BE2C (cell line): ENCODE data around the gene GAS5.

Source experiments
- DNase-seq: peaks from one replicate; pipeline ENCODE4 v3.0.0-alpha.2; 2020
- H3K27me3 ChIP-seq: fragments of 250-450 bp; sonication (Bioruptor Pico); 2 replicates; pipeline ENCODE4 v1.5.1; 2020; ENCODE audit warnings: mild to moderate bottlenecking
- H3K36me3 ChIP-seq: fragments of 250-450 bp; sonication (Bioruptor Pico); 2 replicates; pipeline ENCODE4 v1.5.1; 2020; ENCODE audit warnings: mild to moderate bottlenecking
- H3K4me1 ChIP-seq: fragments of 250-450 bp; sonication (Bioruptor Pico); 2 replicates; pipeline ENCODE4 v1.5.1; 2020
- H3K4me3 ChIP-seq: 2 replicates; pipeline ENCODE4 v1.5.1; 2011; ENCODE audit warnings: low read depth, low read length
- H3K9me3 ChIP-seq: fragments of 250-450 bp; sonication (Bioruptor Pico); 2 replicates; pipeline ENCODE4 v1.5.1; 2020
- CTCF ChIP-seq: IDR thresholded peaks from 2 replicates; pipeline ENCODE4 v1.5.1; 2012; ENCODE audit warnings: mild to moderate bottlenecking, low read depth, low read length

Gene GAS5

GRCh38 chr1:173856903-173857302 lies 10.9 kb downstream of the GAS5 start:
- H3K4me1 ChIP-seq, result no peaks in the 10 kb centered on the region
- no peak for DNase-seq
- H3K4me3 ChIP-seq, result no peak overlapping the region
- no peaks in the 10 kb centered on the region for H3K9me3 ChIP-seq
- H3K36me3 ChIP-seq, result peaks cover 92% of the 10 kb centered on the region
- no peak for TF ChIP-seq CTCF
- no peaks in the 10 kb centered on the region for H3K27me3 ChIP-seq

GRCh38 chr1:173856014-173856413 lies 11.8 kb downstream of the GAS5 start:
- Histone ChIP-seq H3K36me3 (peaks cover 91% of the 10 kb centered on the region), H3K4me3 (no peak overlapping the region), H3K27me3 (no peaks in the 10 kb centered on the region), H3K9me3 (no peaks in the 10 kb centered on the region), H3K4me1 (no peaks in the 10 kb centered on the region)
- no peak for TF ChIP-seq CTCF
- no peak for DNase-seq

GRCh38 chr1:173853074-173853473 lies 14.7 kb downstream of the GAS5 start:
- DNase-seq, result no peak
- Histone ChIP-seq H3K27me3 (no peaks in the 10 kb centered on the region), H3K9me3 (no peaks in the 10 kb centered on the region), H3K4me3 (no peak overlapping the region), H3K4me1 (no peaks in the 10 kb centered on the region), H3K36me3 (peaks cover 68% of the 10 kb centered on the region)
- no peak for TF ChIP-seq CTCF

GRCh38 chr1:173852105-173852504 lies 15.7 kb downstream of the GAS5 start:
- TF ChIP-seq CTCF, result no peak

GRCh38 chr1:173832748-173833147 lies 35.0 kb downstream of the GAS5 start:
- no peaks in the 10 kb centered on the region for H3K27me3 ChIP-seq
- no peak for TF ChIP-seq CTCF
- H3K4me3 ChIP-seq, result no peak overlapping the region
- no peak for DNase-seq
- no peaks in the 10 kb centered on the region for H3K9me3 ChIP-seq
- H3K4me1 ChIP-seq, result no peaks in the 10 kb centered on the region
- H3K36me3 ChIP-seq, result peaks cover 48% of the 10 kb centered on the region

More at GRCh38 chr1:173852105-173852504, 15.7 kb downstream of the GAS5 start:
- Histone ChIP-seq H3K27me3 (no peaks in the 10 kb centered on the region), H3K4me3 (no peak overlapping the region), H3K4me1 (no peaks in the 10 kb centered on the region), H3K9me3 (no peaks in the 10 kb centered on the region), H3K36me3 (peaks cover 58% of the 10 kb centered on the region)
- no peak for DNase-seq

GRCh38 chr1:173827611-173828010 lies 40.2 kb downstream of the GAS5 start:
- peaks cover 20% of the 10 kb centered on the region for H3K36me3 ChIP-seq
- no peak for DNase-seq
- no peaks in the 10 kb centered on the region for H3K4me1 ChIP-seq
- TF ChIP-seq CTCF, result no peak
- no peak overlapping the region for H3K4me3 ChIP-seq
- no peaks in the 10 kb centered on the region for H3K27me3 ChIP-seq
- H3K9me3 ChIP-seq, result no peaks in the 10 kb centered on the region
